Measurements from ENCODE around the gene ZFAND4. TPM values are rescaled to one million over a fixed set of nuclear protein-coding genes. Genes with fewer than 3 reads are reported as not detected.

The ZFAND4 gene
- total and polyA plus RNA-seq, 2 donors (not counting 3 experiments of a cell fraction or from before 2014, with no cell fraction given) = 1.5 to 7.8 TPM

DNA sequence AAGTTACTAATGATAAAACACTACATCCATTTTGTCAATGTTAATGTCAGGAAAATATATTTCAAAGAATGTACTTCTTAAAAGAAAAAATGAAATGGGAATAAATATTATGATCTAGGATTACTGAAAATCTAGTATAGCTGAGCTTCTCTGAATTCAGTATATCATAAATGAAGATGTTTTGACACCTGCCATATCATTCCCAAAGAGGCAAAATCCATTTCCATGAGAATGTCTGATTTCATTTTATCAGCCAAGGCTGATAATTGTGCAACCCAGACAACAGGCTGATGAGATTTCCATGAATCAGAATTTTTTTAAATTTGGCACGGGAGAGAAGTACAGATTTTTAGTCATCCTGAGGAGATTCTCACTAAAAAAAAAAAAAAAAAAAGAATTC is 32.5 kb downstream of the ZFAND4 start:
- Histone ChIP-seq H3K27ac (ENCODE audit: insufficient read depth, low read depth, low read length) (no peak overlapping the region), H3K9ac (replicated peaks; ENCODE audit: extremely low read depth, insufficient read depth, low read length) (no peak overlapping the region), H3K79me2 (ENCODE audit: control insufficient read depth, insufficient read depth, low read length) (no peaks in the 10 kb centered on the region), H3K9me3 (replicated peaks; ENCODE audit: control insufficient read depth, insufficient read depth, low read length) (no peaks in the 10 kb centered on the region), H3K9me1 (replicated peaks; ENCODE audit: control insufficient read depth, extremely low read depth, insufficient read depth, low read length) (no peaks in the 10 kb centered on the region), H2AFZ (ENCODE audit: low read depth, low read length) (no peak overlapping the region), H3K36me3 (ENCODE audit: control insufficient read depth in 2 of 2, extremely low read depth in 1 of 2, insufficient read depth in 2 of 2, low read length in 2 of 2) (no peaks in the 10 kb centered on the region), H3K4me3 (replicated peaks in 1 of 3; ENCODE audit: insufficient read depth in 1 of 3, low read depth in 1 of 3, low read length in 3 of 3) (no peak overlapping the region), H3K4me2 (ENCODE audit: insufficient read depth, low read length) (no peak overlapping the region), H3K27me3 (ENCODE audit: control insufficient read depth in 2 of 2, insufficient read depth in 2 of 2, low read length in 2 of 2) (no peaks in the 10 kb centered on the region), H3K4me1 (ENCODE audit: control insufficient read depth, extremely low read depth, insufficient read depth, low read length) (no peaks in the 10 kb centered on the region), H4K20me1 (replicated peaks; ENCODE audit: control insufficient read depth, extremely low read depth, insufficient read depth, low read length) (no peaks in the 10 kb centered on the region)
- dilution Hi-C loops (cut with MboI; ENCODE audit: extremely low pct_ligation_motif_present, low sequenced_read_pairs) (no loop called here), intact Hi-C loops (cut with micrococcal nuclease) (no loop called here)
- CTCF ChIA-PET = interaction anchor here (0.7 kb wide), 1 partner anchor 38 kb away, joined by 3 read pairs; no protein-coding TSS in a partner anchor
- no peak for DNase-seq (ENCODE audit: low read depth, low spot score)
- POLR2A ChIA-PET = no interaction called here
- TF ChIP-seq MYC (IDR thresholded peaks at IDR 0.05; ENCODE audit: low read depth, low read length) = no peak
- no peak for FAIRE-seq
- BruUV-seq (replicated peaks) = no TSS peak

DNA sequence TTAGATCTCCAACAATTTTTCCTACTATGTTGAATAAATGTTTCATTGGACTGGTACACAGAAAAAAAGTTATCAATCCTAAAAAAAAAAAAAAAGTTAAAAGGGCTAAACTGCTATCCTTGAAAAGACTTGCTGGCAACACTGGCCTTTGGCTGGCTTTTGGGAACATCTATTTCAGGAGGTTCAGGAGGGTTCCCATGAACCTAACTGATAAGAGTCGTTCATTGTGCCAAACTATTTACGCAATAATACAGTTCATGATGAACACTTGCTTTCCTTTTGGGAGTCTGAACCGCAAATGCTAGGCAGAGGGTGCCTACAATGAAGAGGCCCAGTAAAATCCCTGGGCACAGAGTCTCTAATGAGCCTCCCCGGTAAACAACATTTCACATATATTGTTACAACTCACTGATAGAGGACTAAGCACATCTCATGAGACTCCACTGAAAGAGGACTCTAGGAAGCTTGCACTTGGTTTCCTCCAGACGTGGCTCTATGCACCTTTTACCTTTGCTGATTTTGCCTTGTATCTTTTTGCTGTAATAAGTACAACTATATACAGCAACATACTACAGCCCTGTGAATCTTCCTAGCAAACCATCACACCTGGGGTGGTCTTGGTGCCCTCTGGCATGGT is 45.0 kb downstream of the ZFAND4 start:
- DNase-seq (ENCODE audit: low read depth, low spot score) (no peak), FAIRE-seq (no peak)
- POLR2A ChIA-PET = no interaction called here
- Histone ChIP-seq H3K4me2 (ENCODE audit: insufficient read depth, low read length) (no peak overlapping the region), H4K20me1 (replicated peaks; ENCODE audit: control insufficient read depth, extremely low read depth, insufficient read depth, low read length) (no peaks in the 10 kb centered on the region), H3K27ac (ENCODE audit: insufficient read depth, low read depth, low read length) (no peak overlapping the region), H3K9me1 (replicated peaks; ENCODE audit: control insufficient read depth, extremely low read depth, insufficient read depth, low read length) (no peaks in the 10 kb centered on the region), H2AFZ (ENCODE audit: low read depth, low read length) (no peak overlapping the region), H3K9ac (replicated peaks; ENCODE audit: extremely low read depth, insufficient read depth, low read length) (no peak overlapping the region), H3K27me3 (ENCODE audit: control insufficient read depth in 2 of 2, insufficient read depth in 2 of 2, low read length in 2 of 2) (no peaks in the 10 kb centered on the region), H3K9me3 (replicated peaks; ENCODE audit: control insufficient read depth, insufficient read depth, low read length) (no peaks in the 10 kb centered on the region), H3K79me2 (ENCODE audit: control insufficient read depth, insufficient read depth, low read length) (no peaks in the 10 kb centered on the region), H3K36me3 (ENCODE audit: control insufficient read depth in 2 of 2, extremely low read depth in 1 of 2, insufficient read depth in 2 of 2, low read length in 2 of 2) (no peaks in the 10 kb centered on the region), H3K4me1 (ENCODE audit: control insufficient read depth, extremely low read depth, insufficient read depth, low read length) (no peaks in the 10 kb centered on the region), H3K4me3 (replicated peaks in 1 of 3; ENCODE audit: insufficient read depth in 1 of 3, low read depth in 1 of 3, low read length in 3 of 3) (no peak overlapping the region)
- no TSS peak for BruUV-seq (replicated peaks)
- dilution Hi-C loops (cut with MboI; ENCODE audit: extremely low pct_ligation_motif_present, low sequenced_read_pairs) = no loop called here
- TF ChIP-seq JUN (IDR thresholded peaks at IDR 0.05; ENCODE audit: borderline replicate concordance, insufficient read depth, insufficient read length, low read depth) = no peak
- TF ChIP-seq GATA2 (IDR thresholded peaks at IDR 0.05; ENCODE audit: insufficient read depth, insufficient read length, low read depth, low read length) = no peak
- TF ChIP-seq POLR2AphosphoS5 (IDR thresholded peaks at IDR 0.05; ENCODE audit: insufficient read depth, low read depth, low read length) = no peak
- TF ChIP-seq, protein P1, sequence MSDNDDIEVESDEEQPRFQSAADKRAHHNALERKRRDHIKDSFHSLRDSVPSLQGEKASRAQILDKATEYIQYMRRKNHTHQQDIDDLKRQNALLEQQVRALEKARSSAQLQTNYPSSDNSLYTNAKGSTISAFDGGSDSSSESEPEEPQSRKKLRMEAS (IDR thresholded peaks at IDR 0.05; ENCODE audit: insufficient read depth, insufficient read length) = no peak
- TF ChIP-seq FOS (IDR thresholded peaks at IDR 0.05; ENCODE audit: borderline replicate concordance, insufficient read depth, low read length) = no peak
- TF ChIP-seq, protein P2, sequence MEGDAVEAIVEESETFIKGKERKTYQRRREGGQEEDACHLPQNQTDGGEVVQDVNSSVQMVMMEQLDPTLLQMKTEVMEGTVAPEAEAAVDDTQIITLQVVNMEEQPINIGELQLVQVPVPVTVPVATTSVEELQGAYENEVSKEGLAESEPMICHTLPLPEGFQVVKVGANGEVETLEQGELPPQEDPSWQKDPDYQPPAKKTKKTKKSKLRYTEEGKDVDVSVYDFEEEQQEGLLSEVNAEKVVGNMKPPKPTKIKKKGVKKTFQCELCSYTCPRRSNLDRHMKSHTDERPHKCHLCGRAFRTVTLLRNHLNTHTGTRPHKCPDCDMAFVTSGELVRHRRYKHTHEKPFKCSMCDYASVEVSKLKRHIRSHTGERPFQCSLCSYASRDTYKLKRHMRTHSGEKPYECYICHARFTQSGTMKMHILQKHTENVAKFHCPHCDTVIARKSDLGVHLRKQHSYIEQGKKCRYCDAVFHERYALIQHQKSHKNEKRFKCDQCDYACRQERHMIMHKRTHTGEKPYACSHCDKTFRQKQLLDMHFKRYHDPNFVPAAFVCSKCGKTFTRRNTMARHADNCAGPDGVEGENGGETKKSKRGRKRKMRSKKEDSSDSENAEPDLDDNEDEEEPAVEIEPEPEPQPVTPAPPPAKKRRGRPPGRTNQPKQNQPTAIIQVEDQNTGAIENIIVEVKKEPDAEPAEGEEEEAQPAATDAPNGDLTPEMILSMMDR (IDR thresholded peaks at IDR 0.05; ENCODE audit: extremely low read depth in 1 of 2, insufficient read depth in 1 of 2, low read depth in 1 of 2, low read length in 2 of 2) = no peak
- TF ChIP-seq MYC (IDR thresholded peaks at IDR 0.05; ENCODE audit: low read depth, low read length) = no peak
- TF ChIP-seq EZH2 (IDR thresholded peaks at IDR 0.05; ENCODE audit: borderline replicate concordance, low read depth, low read length, severe bottlenecking) = no peak
- TF ChIP-seq POLR2A (IDR thresholded peaks at IDR 0.05; ENCODE audit: low read depth, low read length) = no peak
- intact Hi-C loops (cut with micrococcal nuclease) = no loop called here
- CTCF ChIA-PET = no interaction called here
